ENCODE results near the gene OR10Z1. TPM values are rescaled to one million over a fixed set of nuclear protein-coding genes. Genes with fewer than 3 reads are reported as not detected.

The OR10Z1 gene
- total and polyA plus RNA-seq, 9 donors = not detected

DNA sequence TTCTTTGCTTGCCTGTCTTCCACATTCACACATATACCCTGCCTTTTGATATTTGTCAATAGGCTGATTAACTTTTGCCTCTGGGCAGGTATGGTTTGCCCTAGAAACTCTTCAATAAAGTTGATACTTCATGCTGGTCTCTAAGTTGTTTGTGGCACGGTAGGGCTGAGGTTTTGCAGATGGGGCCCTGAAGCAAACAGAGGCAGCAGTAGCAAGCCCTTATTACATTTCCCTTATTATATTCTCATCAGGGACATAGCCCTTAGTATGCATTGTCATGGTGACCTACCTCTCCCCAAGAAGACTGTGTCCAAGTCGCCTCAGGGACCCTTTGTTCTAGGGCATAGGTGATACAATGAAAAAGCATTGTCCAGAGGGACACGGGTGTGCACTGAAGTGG is 34.6 kb upstream of the OR10Z1 start, which contains the start of gene OR6P1:
TSS of gene OR6P1 (minus strand) at position 101 of the 400 bp plus-strand sequence. CDS start 6,976 bp downstream, outside the sequence.
- DNase-seq = no peak
- Histone ChIP-seq H3K4me3 (no peak within 1 kb of the TSS), H3K4me1 (ENCODE audit: insufficient read depth) (no peaks in the 10 kb centered on the region), H3K36me3 (no peaks in the 10 kb centered on the region), H3K27ac (no peak within 1 kb of the TSS), H3K9me3 (no peaks in the 10 kb centered on the region), H3K27me3 (no peaks in the 10 kb centered on the region)
- WGBS, 3 donors = 79 to 82% (median 80%) methylated on average over 3 of the region's 3 CpGs
- intact Hi-C loops (cut with DNase I) = no loop called here
- no peak for TF ChIP-seq EP300 (IDR thresholded peaks at IDR 0.05)
- TF ChIP-seq POLR2A (IDR thresholded peaks at IDR 0.05) = no peak
- no peak for TF ChIP-seq CTCF (IDR thresholded peaks at IDR 0.05)

DNA sequence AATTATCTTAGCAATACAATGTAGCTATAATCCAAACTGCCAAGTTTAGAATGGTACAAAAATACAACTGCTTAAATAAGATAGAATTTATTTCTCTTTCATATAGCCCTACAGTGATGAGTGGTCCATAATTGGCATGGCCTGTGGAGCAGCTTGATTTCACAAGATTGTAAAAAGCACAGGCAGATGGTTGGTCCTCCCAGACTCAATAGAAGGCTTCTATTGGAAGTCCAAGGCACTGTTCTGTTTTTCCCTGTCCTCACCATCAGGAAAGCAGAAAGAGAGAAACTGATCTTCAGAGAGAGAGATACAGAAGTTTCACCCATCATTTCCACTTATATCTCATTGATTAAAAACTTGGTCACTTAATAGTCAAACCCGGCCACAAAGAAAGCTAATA is 32.8 kb upstream of the OR10Z1 start:
- Histone ChIP-seq H3K4me1 (ENCODE audit: insufficient read depth) (no peaks in the 10 kb centered on the region), H3K9me3 (no peaks in the 10 kb centered on the region), H3K4me3 (no peak overlapping the region), H3K36me3 (no peaks in the 10 kb centered on the region), H3K27me3 (no peaks in the 10 kb centered on the region), H3K27ac (no peak overlapping the region)
- 77 to 86% (median 81%) methylated on average over 1 of the region's 1 CpG for WGBS, 3 donors
- intact Hi-C loops (cut with DNase I) = no loop called here
- DNase-seq = no peak
- no peak for TF ChIP-seq CTCF (IDR thresholded peaks at IDR 0.05)
- no peak for TF ChIP-seq EP300 (IDR thresholded peaks at IDR 0.05)
- TF ChIP-seq POLR2A (IDR thresholded peaks at IDR 0.05) = no peak

DNA sequence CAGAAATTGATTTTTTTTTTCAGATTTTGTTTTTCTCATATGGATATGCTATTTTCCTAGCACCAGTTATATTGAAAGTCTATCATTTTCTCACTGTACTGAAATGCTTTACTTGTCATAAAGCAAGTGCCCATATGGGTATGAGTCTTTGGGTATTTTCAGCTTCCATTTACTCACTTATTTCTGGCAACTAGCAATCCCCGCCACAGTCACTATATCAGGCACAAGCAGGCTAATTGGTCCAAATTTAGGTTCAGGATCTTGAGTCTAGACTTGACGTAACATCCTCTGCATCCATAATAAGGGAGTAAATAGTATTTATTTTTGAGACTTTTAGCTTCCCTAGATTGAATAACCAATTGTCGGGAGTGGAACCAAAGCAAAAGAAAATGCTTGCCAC is 27.5 kb upstream of the OR10Z1 start:
- H3K27me3 ChIP-seq = no peaks in the 10 kb centered on the region
- H3K4me3 ChIP-seq = no peak overlapping the region
- H3K36me3 ChIP-seq = no peaks in the 10 kb centered on the region
- no peak for DNase-seq
- TF ChIP-seq POLR2A (IDR thresholded peaks at IDR 0.05) = no peak
- TF ChIP-seq CTCF (IDR thresholded peaks at IDR 0.05) = no peak
- TF ChIP-seq EP300 (IDR thresholded peaks at IDR 0.05) = no peak
- H3K9me3 ChIP-seq = no peaks in the 10 kb centered on the region
- no peak overlapping the region for H3K27ac ChIP-seq
- H3K4me1 ChIP-seq (ENCODE audit: insufficient read depth) = no peaks in the 10 kb centered on the region
- intact Hi-C loops (cut with DNase I) = no loop called here
- WGBS, 3 donors = 91 to 93% (median 93%) methylated on average over 3 of the region's 3 CpGs

GRCh38 chr1:158579733-158580132 is 25.3 kb upstream of the OR10Z1 start, which contains the start of gene OR10X1:
TSS of gene OR10X1 (minus strand) at chr1:158579899. CDS start at chr1:158579899, 0 bp downstream.
- no peak within 1 kb of the TSS for H3K4me3 ChIP-seq
- no peak within 1 kb of the TSS for H3K27ac ChIP-seq
- intact Hi-C loops (cut with DNase I) = no loop called here
- TF ChIP-seq POLR2A (IDR thresholded peaks at IDR 0.05) (no peak), EP300 (IDR thresholded peaks at IDR 0.05) (no peak), CTCF (IDR thresholded peaks at IDR 0.05) (no peak)
- DNase-seq = no peak
- no peaks in the 10 kb centered on the region for H3K36me3 ChIP-seq
- no peaks in the 10 kb centered on the region for H3K27me3 ChIP-seq
- 82 to 95% (median 89%) methylated on average over 1 of the region's 1 CpG for WGBS, 3 donors
- no peaks in the 10 kb centered on the region for H3K9me3 ChIP-seq
- H3K4me1 ChIP-seq (ENCODE audit: insufficient read depth) = no peaks in the 10 kb centered on the region

Measured in ovary (tissue), 9 donors.